ENCODE measurements around the gene ZNF766.

DNA sequence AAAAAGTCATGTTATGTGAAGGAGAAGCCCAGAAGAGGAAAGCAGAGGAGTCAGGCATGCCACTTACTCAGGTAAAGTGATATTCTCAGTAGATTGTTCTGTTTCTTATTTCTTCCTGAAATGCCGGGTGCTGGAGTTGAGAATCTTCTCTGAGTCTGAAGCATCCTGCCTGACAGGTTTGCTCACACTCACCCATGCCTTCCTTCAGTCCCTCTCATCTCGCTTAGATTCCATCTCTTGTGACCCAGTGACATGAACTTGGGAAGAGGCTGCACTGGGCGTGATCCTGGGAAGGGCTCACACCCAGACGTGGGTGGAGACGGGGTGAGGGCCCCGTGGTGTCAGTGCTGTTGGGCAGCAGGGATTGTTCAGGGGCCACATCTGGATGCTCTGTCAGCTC lies 8.1 kb downstream of the ZNF766 start:
- no peak for TF ChIP-seq POLR2A (IDR thresholded peaks at IDR 0.05; ENCODE audit: low read depth, low read length)
- no peak for TF ChIP-seq SPI1 (IDR thresholded peaks at IDR 0.05; ENCODE audit: low read depth, low read length)
- TF ChIP-seq POLR2AphosphoS5 (IDR thresholded peaks at IDR 0.05; ENCODE audit: low read depth, low read length): no peak
- TF ChIP-seq TAF1 (IDR thresholded peaks at IDR 0.05; ENCODE audit: low read depth, low read length): no peak
- TF ChIP-seq POU2F2 (IDR thresholded peaks at IDR 0.05; ENCODE audit: low read depth, low read length): no peak

All from GM12891 (cell line).